GM19193 (cell line): Measurements from ENCODE around the gene ASTN2.

Experiments
- POLR2A ChIP-seq: IDR thresholded peaks from 4 replicates; pipeline ENCODE4 v1.6.1; 2011; ENCODE audit not compliant: insufficient read depth, insufficient read length; ENCODE audit errors: extremely low read depth

ASTN2 gene

DNA sequence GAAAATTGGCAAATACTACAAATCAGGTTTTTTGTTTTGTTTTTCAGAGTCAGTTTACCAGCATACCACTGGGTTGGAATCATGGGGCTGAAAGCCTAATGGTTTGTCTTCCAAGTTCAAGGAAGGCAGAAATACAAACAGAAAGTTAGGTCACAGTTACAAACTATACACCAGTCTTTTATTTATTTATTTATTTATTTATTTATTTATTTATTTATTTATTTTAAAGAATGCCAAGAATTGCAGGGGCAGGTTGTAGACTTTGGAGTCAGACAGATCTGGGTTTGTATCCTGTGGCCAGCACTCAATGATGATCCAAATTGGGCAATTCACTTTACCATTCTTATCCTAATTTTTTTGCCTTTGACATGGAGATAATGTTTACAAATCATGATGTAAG, 353.9 kb downstream of the ASTN2 start:
- TF ChIP-seq POLR2A = no peak

DNA sequence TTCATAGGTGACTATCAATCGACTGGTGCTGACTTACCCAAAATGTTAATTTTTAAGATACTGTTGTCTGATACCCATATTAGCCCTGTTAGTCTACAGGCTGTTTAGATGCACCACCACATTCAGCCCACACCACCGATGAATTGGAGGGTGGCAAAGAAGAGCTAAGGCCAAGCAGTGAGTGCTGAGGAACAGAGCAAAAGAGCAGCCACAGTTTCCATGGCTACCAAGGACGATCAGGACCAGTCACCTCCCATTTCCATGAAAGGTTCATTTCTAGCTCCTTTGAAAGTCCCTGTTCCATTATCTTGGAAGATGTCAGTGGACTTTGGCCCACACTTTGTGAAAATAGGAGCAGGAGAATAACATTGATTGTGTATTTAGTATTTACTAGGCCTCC, 364.9 kb downstream of the ASTN2 start:
- TF ChIP-seq POLR2A = no peak

DNA sequence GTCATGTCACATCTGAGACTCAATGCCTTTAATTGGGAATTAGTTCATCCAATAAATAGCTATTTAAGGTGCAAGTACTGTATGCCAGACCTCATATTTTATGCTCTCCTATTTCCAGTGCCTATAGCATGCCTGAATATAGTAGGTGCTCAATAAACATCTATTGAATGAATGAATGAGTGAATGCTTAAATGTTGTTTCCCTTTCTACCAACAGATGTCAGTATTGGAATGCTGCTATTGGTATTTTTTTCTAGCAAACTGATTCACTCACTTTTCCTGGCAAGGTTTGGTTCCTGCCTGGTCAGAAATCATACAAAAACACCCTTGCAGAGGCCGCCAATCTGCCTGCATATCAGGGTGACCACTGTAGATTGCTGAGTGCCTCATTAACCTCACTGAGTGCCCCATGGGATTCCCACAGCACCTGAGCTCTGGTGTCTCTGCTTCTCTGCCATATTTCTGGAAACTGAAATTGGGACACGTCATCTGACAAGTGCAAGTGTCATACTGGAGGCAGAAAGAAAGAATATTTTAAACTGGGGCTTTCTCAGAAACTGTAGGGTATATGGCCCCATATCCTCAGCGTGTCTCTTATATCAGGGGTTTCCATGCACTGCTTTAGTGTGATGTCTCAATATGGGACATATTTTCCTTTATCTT, 368.1 kb downstream of the ASTN2 start:
- TF ChIP-seq POLR2A = no peak

DNA sequence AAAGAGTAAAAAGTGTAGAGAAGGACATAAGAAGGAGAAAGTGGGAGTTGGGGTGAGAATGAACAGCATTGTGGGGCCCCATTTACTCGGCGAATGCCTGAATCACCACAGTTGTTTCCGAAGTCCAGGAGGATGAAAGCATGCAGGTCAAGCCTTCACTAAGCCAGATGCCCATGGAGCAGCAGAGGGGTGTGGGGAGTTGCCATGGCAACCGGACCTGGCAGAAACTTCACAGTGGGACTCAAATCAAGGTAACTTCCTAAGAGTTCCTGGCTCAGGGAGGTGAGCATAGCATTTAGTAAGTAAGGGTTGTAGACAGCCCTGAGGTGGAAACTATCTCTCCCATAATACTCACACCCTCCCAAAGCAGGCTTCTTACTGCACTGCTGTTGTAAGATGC, 370.6 kb downstream of the ASTN2 start:
- no peak for TF ChIP-seq POLR2A

DNA sequence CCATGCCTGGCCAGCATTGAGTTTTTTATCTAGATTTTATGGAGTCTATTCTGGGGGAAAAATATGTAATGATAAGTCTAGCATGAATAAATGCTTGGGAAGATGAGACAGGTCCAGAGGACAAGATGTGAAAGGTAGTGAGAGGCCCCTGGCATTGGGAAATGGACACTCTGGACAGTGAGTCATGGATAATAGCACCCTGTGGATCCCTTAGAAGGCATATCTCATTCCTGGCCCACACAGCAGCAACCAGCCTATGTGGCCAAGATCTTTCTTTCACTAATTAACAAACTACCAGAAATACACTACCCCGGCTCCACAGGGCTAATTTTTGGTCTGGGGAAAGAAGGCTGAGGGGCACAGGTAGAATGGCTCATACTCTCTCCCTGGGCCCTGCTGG, 371.7 kb downstream of the ASTN2 start:
- TF ChIP-seq POLR2A = no peak

DNA sequence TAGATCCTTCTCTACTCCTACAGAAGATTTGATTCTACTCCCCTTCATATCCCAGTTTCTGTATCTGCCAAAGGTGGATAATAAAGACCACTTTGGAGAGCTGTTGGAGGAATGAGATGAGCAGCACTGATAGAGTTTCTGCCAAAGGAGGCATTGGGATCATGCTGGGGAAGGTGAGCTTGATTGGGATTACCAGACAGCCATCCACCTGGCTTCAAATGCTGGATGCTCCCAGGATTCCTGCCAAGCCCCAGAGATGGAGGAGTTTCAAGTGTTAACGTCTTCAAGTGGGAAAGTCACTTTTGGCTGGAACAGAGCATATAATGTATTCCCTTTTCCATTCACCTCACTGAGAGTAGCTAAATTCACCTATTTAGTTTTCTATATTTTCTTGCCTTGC, 379.3 kb downstream of the ASTN2 start:
- TF ChIP-seq POLR2A = no peak

DNA sequence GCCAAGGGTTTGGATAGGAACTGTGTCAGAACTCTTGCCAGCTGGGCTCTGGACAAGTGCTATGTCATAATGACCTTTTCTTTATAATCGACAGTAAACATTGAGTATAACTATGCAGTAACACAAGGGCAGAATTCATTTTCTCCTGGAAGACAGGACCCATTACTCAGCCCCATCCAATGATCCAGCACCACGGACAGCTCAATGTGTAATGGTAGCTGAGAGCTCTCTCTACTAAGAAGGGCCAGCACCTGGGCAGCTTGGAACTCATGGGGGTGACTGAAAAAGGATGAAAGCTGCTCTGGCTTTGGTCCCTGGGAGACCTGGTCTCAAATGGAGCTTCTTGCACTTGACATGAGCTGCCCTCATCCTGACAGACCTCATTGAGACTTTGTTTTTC, 380.0 kb downstream of the ASTN2 start:
- TF ChIP-seq POLR2A = no peak

DNA sequence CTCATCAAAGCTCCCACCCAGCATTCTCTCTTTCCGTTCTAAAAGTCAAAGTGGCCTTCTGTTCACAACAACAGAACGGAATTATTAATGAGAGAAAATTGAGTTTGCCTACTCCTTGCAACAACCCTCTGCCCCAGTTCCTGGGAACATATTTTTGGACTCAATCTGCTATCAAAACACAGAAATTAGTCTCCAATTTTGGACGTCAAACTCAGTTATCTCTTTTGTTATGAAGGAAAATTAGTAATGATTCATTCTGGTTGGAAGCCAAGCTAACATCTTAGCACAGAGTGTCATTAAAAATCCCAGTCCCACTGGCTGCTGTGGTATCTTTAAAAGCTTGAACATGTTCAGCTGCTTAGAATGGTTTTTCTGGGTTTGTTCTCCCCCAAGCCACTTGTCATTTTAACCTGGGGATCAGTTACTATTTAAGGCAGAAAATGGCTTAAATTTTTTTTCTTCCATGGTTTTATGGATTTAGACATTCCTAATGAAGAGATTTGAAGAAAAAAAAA, 384.5 kb downstream of the ASTN2 start:
- no peak for TF ChIP-seq POLR2A

DNA sequence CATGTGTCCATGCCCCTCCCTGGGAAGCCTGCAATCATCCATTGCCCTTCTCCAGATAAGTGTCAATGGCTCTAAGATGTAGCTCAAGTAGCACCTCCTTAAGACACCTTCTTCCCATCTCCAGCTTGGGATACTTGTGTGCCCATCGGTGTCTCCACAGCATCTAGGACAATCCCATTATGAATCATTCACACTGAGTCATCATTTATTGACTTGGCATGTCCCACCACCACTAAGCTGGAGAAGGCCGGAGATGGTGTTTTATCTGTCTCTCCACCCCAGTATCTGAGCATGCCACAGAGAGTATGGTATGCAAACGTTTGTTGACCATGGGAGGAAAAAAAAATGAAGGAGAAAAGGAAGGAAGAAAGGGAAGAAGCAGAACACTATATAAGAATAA, 385.5 kb downstream of the ASTN2 start:
- TF ChIP-seq POLR2A = no peak

DNA sequence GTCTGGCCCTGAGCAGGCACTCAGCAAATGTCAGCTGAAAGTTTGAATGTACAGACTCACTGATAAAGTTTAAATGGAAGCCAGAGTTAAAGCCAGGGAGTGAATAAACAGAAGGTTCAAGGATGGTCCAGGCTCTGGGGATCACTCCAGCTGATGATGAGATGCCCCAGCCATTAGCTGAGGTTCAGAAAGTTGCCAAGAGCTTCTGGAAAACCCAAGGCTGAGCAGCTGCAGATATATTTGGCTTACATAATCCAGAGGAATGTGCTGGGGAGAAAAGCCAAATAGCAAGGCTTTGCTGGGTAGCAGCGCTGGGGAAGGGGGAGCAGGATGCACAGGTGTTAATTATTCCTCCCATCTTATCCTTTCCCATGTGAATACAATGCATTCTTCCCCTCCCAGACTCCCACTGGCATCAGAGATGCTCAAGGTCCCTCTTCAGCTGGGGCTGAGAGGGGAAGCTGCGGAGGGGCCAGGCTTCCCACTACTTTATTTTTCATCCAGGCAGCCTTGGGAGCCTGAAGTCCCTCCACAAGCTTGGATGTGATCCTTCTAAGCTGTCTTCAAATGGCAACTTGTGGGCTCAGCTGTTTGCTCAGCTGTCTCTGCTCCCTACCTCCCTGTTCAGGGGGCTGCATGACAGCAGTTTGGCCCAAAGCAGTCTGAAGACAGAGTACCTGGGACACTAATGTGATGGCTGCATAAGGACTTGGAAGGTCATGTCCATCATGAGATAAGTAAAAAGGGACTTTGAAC, 386.6 kb downstream of the ASTN2 start:
- TF ChIP-seq POLR2A = no peak

DNA sequence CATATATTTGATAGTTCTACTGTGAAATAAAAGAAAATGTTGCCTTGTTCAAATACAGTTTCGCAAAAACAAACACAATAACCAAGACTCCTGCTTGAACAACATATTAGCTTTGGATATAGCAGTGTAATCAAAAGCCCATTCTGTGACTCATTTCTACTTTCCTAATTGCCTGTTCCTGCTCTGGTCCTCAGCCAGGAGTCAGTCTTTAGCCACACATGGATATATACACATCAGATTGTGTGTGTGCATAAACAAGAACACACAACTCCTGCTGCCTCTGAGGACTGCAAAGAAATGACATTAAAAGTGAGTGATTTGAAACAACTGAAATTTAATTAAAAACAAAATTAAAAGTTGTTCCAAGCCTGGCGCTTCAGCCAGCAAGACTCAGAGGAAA, 393.0 kb downstream of the ASTN2 start:
- no peak for TF ChIP-seq POLR2A

DNA sequence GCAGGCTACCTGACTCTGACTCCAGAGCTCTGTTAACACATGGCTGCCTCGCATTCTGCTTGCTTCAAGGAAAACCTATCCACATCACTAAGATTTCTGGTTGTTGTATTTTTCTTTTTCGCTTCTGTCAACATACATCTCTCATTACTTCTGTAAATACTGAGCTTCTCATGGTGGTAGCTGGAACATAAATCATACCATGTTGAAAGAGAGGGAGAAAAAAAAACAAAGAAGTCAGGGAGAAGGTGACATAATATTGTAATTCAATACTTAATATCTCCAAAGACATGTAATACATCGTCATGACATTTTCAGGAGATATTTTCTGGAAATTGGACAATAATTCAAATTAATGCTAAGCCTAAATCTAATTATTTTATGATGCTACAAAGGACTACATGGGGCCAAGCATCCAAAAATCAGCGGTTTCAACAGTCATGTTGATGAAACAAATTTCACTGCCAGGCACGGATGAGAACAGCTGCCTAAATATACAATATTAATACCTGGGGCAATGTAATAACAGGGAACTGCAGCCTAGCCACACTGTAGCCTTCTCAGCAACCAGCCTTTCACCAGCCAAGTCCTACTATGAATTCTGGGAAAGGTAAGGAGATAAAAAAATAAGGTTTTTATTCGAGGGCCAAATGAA, 395.8 kb downstream of the ASTN2 start:
- no peak for TF ChIP-seq POLR2A

DNA sequence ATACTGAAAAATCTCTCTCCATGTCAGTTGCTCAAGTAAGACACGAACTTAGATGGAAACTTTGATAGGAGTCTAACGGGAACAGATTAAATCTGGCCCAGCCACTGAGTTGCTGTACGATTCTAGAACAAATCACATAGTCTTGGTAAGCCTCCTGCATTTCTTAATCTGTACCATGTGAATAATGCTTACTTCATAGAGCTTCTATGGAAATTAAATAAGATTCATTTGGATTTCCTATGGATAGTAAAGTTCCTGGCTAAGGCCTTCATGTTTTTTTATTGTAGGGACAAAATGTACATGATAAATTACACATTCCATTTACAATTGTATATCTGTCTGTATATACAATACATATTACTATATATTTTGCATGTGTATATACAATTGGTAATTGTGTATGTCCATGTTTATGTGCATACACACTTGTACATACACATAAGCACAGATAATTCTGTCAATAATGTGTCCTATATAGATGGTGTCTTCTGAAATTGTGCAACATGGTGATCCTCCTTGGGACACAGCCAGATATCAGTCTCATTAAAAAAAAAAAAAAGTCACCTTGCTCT, 397.4 kb downstream of the ASTN2 start:
- no peak for TF ChIP-seq POLR2A

DNA sequence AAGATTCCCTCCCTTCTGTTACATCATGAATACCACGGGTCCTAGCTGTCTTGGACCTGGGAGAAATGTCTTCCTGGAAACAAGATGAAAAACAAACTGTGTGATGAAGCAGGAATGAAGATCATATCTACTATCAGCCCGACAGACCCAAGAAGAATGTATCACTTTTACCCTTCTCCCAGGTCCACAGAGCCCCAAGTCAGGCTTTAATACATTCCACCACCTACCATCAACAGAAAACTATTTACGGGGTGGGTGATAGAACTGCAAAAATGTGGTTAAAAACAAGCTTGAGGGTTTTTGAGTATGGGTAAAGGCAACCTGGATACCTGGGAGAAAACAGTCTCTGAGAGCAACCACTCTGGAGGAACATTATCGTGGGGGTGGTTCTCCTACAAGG, 400.8 kb downstream of the ASTN2 start:
- TF ChIP-seq POLR2A = no peak

DNA sequence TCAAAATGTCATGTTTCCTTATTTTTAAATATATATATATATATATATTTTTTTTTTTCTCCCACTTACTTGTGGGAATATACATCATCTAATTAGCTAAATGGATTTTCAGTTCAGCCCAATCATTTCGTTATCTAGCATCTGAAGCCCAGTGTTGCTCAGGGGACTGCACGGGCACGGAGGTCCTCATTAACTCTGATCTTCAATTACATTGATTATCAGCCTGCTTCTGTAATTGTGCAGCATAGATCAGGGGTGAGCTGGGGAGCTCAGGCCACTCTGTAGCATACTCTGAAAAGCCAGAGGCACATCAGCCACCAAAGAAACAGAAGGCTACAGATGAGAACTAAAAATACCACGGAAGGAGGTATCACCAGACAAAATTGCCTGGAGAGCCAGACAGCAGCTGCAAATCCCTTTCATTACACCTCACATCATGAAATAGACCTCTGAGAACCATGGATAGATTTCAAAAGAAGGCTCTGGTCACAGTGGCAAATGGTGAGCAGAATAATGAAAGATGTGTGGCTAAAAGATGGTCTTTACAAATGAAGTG, 401.3 kb downstream of the ASTN2 start:
- no peak for TF ChIP-seq POLR2A

DNA sequence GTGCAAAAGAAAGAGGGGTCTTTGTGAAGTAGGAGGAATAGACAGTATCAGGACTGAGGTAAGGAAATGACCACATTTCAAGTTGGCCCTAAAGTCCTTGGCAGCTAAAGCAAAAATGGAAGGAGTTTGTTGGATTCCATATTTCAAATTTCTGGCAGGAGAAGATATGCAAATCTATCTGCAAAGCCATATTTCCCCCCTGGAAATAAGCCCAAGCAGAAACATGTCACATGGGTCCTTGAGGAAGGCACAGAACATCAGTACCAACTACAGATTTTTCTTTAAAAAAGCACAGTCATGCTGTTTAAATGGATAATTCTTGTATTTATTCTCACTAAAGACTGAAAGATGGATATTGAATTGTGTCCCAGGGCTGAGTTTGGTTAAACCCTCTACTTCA, 404.8 kb downstream of the ASTN2 start:
- no peak for TF ChIP-seq POLR2A

DNA sequence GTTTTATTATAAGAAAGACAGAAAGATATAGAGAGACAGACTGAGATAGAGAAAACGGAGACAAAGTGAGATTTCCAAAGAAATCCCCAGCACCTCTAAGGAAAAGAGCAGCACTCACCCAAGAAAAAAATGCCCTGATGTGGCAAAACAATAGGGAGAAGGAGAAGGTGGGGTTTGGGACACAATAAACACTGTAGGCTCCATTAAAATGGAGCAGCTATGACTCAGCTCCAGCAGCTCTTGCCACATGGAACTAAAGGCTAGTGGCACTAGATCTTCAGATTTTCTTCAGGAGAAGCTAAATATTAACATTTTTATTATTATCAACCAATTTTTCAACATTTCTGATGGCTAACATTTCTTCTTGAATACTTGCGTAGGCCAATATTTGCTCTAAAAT, 406.0 kb downstream of the ASTN2 start:
- no peak for TF ChIP-seq POLR2A
